ENCODE results near the gene ZC3H4. TPM values are rescaled to one million over a fixed set of nuclear protein-coding genes. Genes with fewer than 3 reads are reported as not detected.

ZC3H4 gene
- total and polyA plus RNA-seq, 2 donors = 12.1 to 14.3 TPM

GRCh38 chr19:47153266-47153665 is 39.7 kb upstream of the ZC3H4 start:
- Histone ChIP-seq H3K4me3 (ENCODE audit: low read length in 2 of 2) (no peak overlapping the region), H3K4me1 (ENCODE audit: control insufficient read depth in 2 of 2, insufficient read depth in 2 of 2, low read length in 2 of 2) (peaks cover 23 to 28% of the 10 kb centered on the region in 2 donors), H3K36me3 (ENCODE audit: control insufficient read depth in 2 of 2, insufficient read depth in 2 of 2, low read length in 1 of 2) (peaks cover 46 to 79% of the 10 kb centered on the region in 2 donors), H3K27ac (ENCODE audit: low read depth in 1 of 2, low read length in 1 of 2) (peak overlapping the region in 1 of 2 donors; percentile 14), H3K9me3 (ENCODE audit: control insufficient read depth in 2 of 2, insufficient read depth in 1 of 2, low read length in 1 of 2) (peaks cover 0 to 3% of the 10 kb centered on the region in 2 donors), H3K27me3 (ENCODE audit: control insufficient read depth in 2 of 2, insufficient read depth in 1 of 2, low read length in 1 of 2) (no peaks in the 10 kb centered on the region)
- DNase-seq (ENCODE audit: low read depth in 6 of 9, low spot score in 9 of 9) = no peak
- WGBS = 93% methylated on average over 2 of the region's 2 CpGs

- H3K4me3 ChIP-seq (ENCODE audit: low read length in 2 of 2) = no peak overlapping the region
- peaks cover 47 to 81% of the 10 kb centered on the region in 2 donors for H3K36me3 ChIP-seq (ENCODE audit: control insufficient read depth in 2 of 2, insufficient read depth in 2 of 2, low read length in 1 of 2)
- H3K4me1 ChIP-seq (ENCODE audit: control insufficient read depth in 2 of 2, insufficient read depth in 2 of 2, low read length in 2 of 2) = peaks cover 16 to 22% of the 10 kb centered on the region in 2 donors
- H3K9me3 ChIP-seq (ENCODE audit: control insufficient read depth in 2 of 2, insufficient read depth in 1 of 2, low read length in 1 of 2) = peaks cover 0 to 3% of the 10 kb centered on the region in 2 donors
- H3K27ac ChIP-seq (ENCODE audit: low read depth in 1 of 2, low read length in 1 of 2) = no peak overlapping the region
- H3K27me3 ChIP-seq (ENCODE audit: control insufficient read depth in 2 of 2, insufficient read depth in 1 of 2, low read length in 1 of 2) = no peaks in the 10 kb centered on the region
- 93% methylated on average over 2 of the region's 2 CpGs for WGBS
- no peak for DNase-seq (ENCODE audit: low read depth in 6 of 9, low spot score in 9 of 9)
These were observed 39.1 kb upstream of the ZC3H4 start for GRCh38 chr19:47152632-47153031.

DNA sequence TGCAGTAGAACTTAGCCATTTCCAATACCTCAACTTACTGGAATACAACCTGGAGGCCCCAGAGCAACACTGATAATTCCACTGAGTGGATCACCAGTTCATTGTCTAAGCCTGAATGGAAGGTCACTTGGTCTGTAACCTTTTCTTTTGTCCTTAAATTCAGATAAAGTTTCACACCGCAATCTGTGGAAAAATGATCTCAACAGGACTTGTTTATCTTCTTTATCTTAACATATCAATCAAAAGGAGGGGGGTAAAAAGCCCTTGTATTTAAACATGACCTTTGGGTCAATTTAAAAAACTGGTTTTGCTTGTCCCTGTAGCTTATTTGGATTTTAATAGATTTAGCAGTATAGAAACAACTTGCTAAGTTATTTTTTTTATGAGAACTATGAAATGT is 38.6 kb upstream of the ZC3H4 start:
- Histone ChIP-seq H3K27ac (ENCODE audit: low read depth in 1 of 2, low read length in 1 of 2) (no peak overlapping the region), H3K9me3 (ENCODE audit: control insufficient read depth in 2 of 2, insufficient read depth in 1 of 2, low read length in 1 of 2) (peaks cover 0 to 3% of the 10 kb centered on the region in 2 donors), H3K27me3 (ENCODE audit: control insufficient read depth in 2 of 2, insufficient read depth in 1 of 2, low read length in 1 of 2) (no peaks in the 10 kb centered on the region), H3K4me3 (ENCODE audit: low read length in 2 of 2) (no peak overlapping the region), H3K4me1 (ENCODE audit: control insufficient read depth in 2 of 2, insufficient read depth in 2 of 2, low read length in 2 of 2) (peaks cover 12 to 18% of the 10 kb centered on the region in 2 donors), H3K36me3 (ENCODE audit: control insufficient read depth in 2 of 2, insufficient read depth in 2 of 2, low read length in 1 of 2) (peaks cover 47 to 78% of the 10 kb centered on the region in 2 donors)
- WGBS = 97% methylated on average over 1 of the region's 1 CpG
- no peak for DNase-seq (ENCODE audit: low read depth in 6 of 9, low spot score in 9 of 9)

DNA sequence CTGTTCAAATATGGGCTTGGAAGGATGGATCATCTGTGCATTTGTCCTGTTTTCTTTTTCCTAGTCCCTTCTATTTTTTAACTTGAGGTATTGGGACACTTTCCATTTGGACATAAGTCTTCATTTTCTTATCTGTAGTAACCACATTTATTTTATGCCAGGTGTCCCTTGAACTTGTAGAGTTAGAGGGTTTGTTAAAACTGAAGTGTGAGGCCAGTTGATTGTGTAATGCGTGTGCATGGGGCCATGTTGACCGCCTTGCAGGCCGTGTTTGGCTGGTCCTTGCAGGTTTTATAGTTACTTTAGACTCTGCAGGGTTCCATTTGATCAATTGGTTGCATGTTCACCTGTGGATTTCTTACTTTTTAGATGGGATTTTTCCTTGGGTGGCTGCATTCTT is 38.1 kb upstream of the ZC3H4 start:
- peaks cover 52 to 82% of the 10 kb centered on the region in 2 donors for H3K36me3 ChIP-seq (ENCODE audit: control insufficient read depth in 2 of 2, insufficient read depth in 2 of 2, low read length in 1 of 2)

GRCh38 chr19:47146920-47147319 is 33.3 kb upstream of the ZC3H4 start:
- Histone ChIP-seq H3K9me3 (ENCODE audit: control insufficient read depth in 2 of 2, insufficient read depth in 1 of 2, low read length in 1 of 2) (no peaks in the 10 kb centered on the region), H3K27me3 (ENCODE audit: control insufficient read depth in 2 of 2, insufficient read depth in 1 of 2, low read length in 1 of 2) (no peaks in the 10 kb centered on the region), H3K4me3 (ENCODE audit: low read length in 2 of 2) (no peak overlapping the region), H3K4me1 (ENCODE audit: control insufficient read depth in 2 of 2, insufficient read depth in 2 of 2, low read length in 2 of 2) (peaks cover 4 to 19% of the 10 kb centered on the region in 2 donors), H3K27ac (ENCODE audit: low read depth in 1 of 2, low read length in 1 of 2) (no peak overlapping the region), H3K36me3 (ENCODE audit: control insufficient read depth in 2 of 2, insufficient read depth in 2 of 2, low read length in 1 of 2) (peaks cover 57 to 79% of the 10 kb centered on the region in 2 donors)
- WGBS = 89% methylated on average over 2 of the region's 2 CpGs
- DNase-seq (ENCODE audit: low read depth in 6 of 9, low spot score in 9 of 9) = no peak

More for the DNA sequence above, 38.1 kb upstream of the ZC3H4 start:
- Histone ChIP-seq H3K4me3 (ENCODE audit: low read length in 2 of 2) (no peak overlapping the region), H3K4me1 (ENCODE audit: control insufficient read depth in 2 of 2, insufficient read depth in 2 of 2, low read length in 2 of 2) (peaks cover 6 to 13% of the 10 kb centered on the region in 2 donors), H3K9me3 (ENCODE audit: control insufficient read depth in 2 of 2, insufficient read depth in 1 of 2, low read length in 1 of 2) (peaks cover 0 to 3% of the 10 kb centered on the region in 2 donors), H3K27ac (ENCODE audit: low read depth in 1 of 2, low read length in 1 of 2) (no peak overlapping the region), H3K27me3 (ENCODE audit: control insufficient read depth in 2 of 2, insufficient read depth in 1 of 2, low read length in 1 of 2) (no peaks in the 10 kb centered on the region)
- WGBS = 98% methylated on average over 3 of the region's 3 CpGs
- DNase-seq (ENCODE audit: low read depth in 6 of 9, low spot score in 9 of 9) = no peak

GRCh38 chr19:47145639-47146486 is 32.3 kb upstream of the ZC3H4 start:
- Histone ChIP-seq H3K36me3 (ENCODE audit: control insufficient read depth in 2 of 2, insufficient read depth in 2 of 2, low read length in 1 of 2) (peaks cover 55 to 72% of the 10 kb centered on the region in 2 donors), H3K27ac (ENCODE audit: low read depth in 1 of 2, low read length in 1 of 2) (peak overlapping the region; percentile 56 to 73), H3K27me3 (ENCODE audit: control insufficient read depth in 2 of 2, insufficient read depth in 1 of 2, low read length in 1 of 2) (no peaks in the 10 kb centered on the region), H3K4me1 (ENCODE audit: control insufficient read depth in 2 of 2, insufficient read depth in 2 of 2, low read length in 2 of 2) (peaks cover 4 to 19% of the 10 kb centered on the region in 2 donors), H3K9me3 (ENCODE audit: control insufficient read depth in 2 of 2, insufficient read depth in 1 of 2, low read length in 1 of 2) (no peaks in the 10 kb centered on the region), H3K4me3 (ENCODE audit: low read length in 2 of 2) (no peak overlapping the region)
- peak in 5 of 9 donors; percentile 42 to 73 (median 49) for DNase-seq (ENCODE audit: low read depth in 6 of 9, low spot score in 9 of 9)
- 73% methylated on average over 5 of the region's 5 CpGs for WGBS

- H3K36me3 ChIP-seq (ENCODE audit: control insufficient read depth in 2 of 2, insufficient read depth in 2 of 2, low read length in 1 of 2) = peaks cover 50 to 61% of the 10 kb centered on the region in 2 donors
- H3K4me1 ChIP-seq (ENCODE audit: control insufficient read depth in 2 of 2, insufficient read depth in 2 of 2, low read length in 2 of 2) = peaks cover 4 to 17% of the 10 kb centered on the region in 2 donors
- WGBS = 94% methylated on average over 13 of the region's 13 CpGs
- no peaks in the 10 kb centered on the region for H3K27me3 ChIP-seq (ENCODE audit: control insufficient read depth in 2 of 2, insufficient read depth in 1 of 2, low read length in 1 of 2)
- H3K4me3 ChIP-seq (ENCODE audit: low read length in 2 of 2) = no peak overlapping the region
- H3K27ac ChIP-seq (ENCODE audit: low read depth in 1 of 2, low read length in 1 of 2) = no peak overlapping the region
- H3K9me3 ChIP-seq (ENCODE audit: control insufficient read depth in 2 of 2, insufficient read depth in 1 of 2, low read length in 1 of 2) = no peaks in the 10 kb centered on the region
- no peak for DNase-seq (ENCODE audit: low read depth in 6 of 9, low spot score in 9 of 9)
These were observed 31.1 kb upstream of the ZC3H4 start for GRCh38 chr19:47144630-47145029.

- H3K4me3 ChIP-seq (ENCODE audit: low read length in 2 of 2) = no peak overlapping the region
- H3K9me3 ChIP-seq (ENCODE audit: control insufficient read depth in 2 of 2, insufficient read depth in 1 of 2, low read length in 1 of 2) = no peaks in the 10 kb centered on the region
- peaks cover 49 to 61% of the 10 kb centered on the region in 2 donors for H3K36me3 ChIP-seq (ENCODE audit: control insufficient read depth in 2 of 2, insufficient read depth in 2 of 2, low read length in 1 of 2)
- no peak overlapping the region for H3K27ac ChIP-seq (ENCODE audit: low read depth in 1 of 2, low read length in 1 of 2)
- 95% methylated on average over 11 of the region's 11 CpGs for WGBS
- no peak for DNase-seq (ENCODE audit: low read depth in 6 of 9, low spot score in 9 of 9)
- peaks cover 4 to 16% of the 10 kb centered on the region in 2 donors for H3K4me1 ChIP-seq (ENCODE audit: control insufficient read depth in 2 of 2, insufficient read depth in 2 of 2, low read length in 2 of 2)
- H3K27me3 ChIP-seq (ENCODE audit: control insufficient read depth in 2 of 2, insufficient read depth in 1 of 2, low read length in 1 of 2) = no peaks in the 10 kb centered on the region
These were observed 29.9 kb upstream of the ZC3H4 start for GRCh38 chr19:47143322-47144073.

GRCh38 chr19:47142779-47143178 is 29.2 kb upstream of the ZC3H4 start:
- DNase-seq (ENCODE audit: low read depth in 6 of 9, low spot score in 9 of 9) = no peak
- no peaks in the 10 kb centered on the region for H3K27me3 ChIP-seq (ENCODE audit: control insufficient read depth in 2 of 2, insufficient read depth in 1 of 2, low read length in 1 of 2)
- 98% methylated on average over 5 of the region's 5 CpGs for WGBS
- H3K4me3 ChIP-seq (ENCODE audit: low read length in 2 of 2) = no peak overlapping the region
- H3K9me3 ChIP-seq (ENCODE audit: control insufficient read depth in 2 of 2, insufficient read depth in 1 of 2, low read length in 1 of 2) = no peaks in the 10 kb centered on the region
- H3K4me1 ChIP-seq (ENCODE audit: control insufficient read depth in 2 of 2, insufficient read depth in 2 of 2, low read length in 2 of 2) = peaks cover 4 to 16% of the 10 kb centered on the region in 2 donors
- H3K36me3 ChIP-seq (ENCODE audit: control insufficient read depth in 2 of 2, insufficient read depth in 2 of 2, low read length in 1 of 2) = peaks cover 46 to 56% of the 10 kb centered on the region in 2 donors
- H3K27ac ChIP-seq (ENCODE audit: low read depth in 1 of 2, low read length in 1 of 2) = no peak overlapping the region
